ENCODE measurements around the gene MAML1.

Gene MAML1

GRCh38 chr5:179821298-179822058, 88.9 kb downstream of the MAML1 start:
- peak; percentile 58; the same call in 1 of the 2 replicates for TF ChIP-seq POU2F2 (IDR thresholded peaks at IDR 0.05; ENCODE audit: low read depth, low read length)
- peak; percentile 76 for TF ChIP-seq POLR2AphosphoS5 (IDR thresholded peaks at IDR 0.05; ENCODE audit: low read depth, low read length)
- no peak for TF ChIP-seq PAX5 (IDR thresholded peaks at IDR 0.05; ENCODE audit: insufficient read depth, low read length, severe bottlenecking)
- peak; percentile 82 for TF ChIP-seq POLR2A (IDR thresholded peaks at IDR 0.05; ENCODE audit: low read depth, low read length)
- FAIRE-seq (peak; percentile 94), DNase-seq (ENCODE audit: insufficient read length, low spot score) (peak; percentile 95)

- DNase-seq (ENCODE audit: insufficient read length, low spot score) (no peak), FAIRE-seq (no peak)
- TF ChIP-seq TAF1 (IDR thresholded peaks at IDR 0.05; ENCODE audit: low read depth, low read length) = no peak
- TF ChIP-seq PAX5 (IDR thresholded peaks at IDR 0.05; ENCODE audit: insufficient read depth, low read length, severe bottlenecking) = no peak
- TF ChIP-seq SPI1 (IDR thresholded peaks at IDR 0.05; ENCODE audit: low read depth, low read length) = no peak
- no peak for TF ChIP-seq POU2F2 (IDR thresholded peaks at IDR 0.05; ENCODE audit: low read depth, low read length)
- TF ChIP-seq POLR2A (IDR thresholded peaks at IDR 0.05; ENCODE audit: low read depth, low read length) = no peak
- TF ChIP-seq POLR2AphosphoS5 (IDR thresholded peaks at IDR 0.05; ENCODE audit: low read depth, low read length) = no peak
Measured at GRCh38 chr5:179822059-179822432, 89.4 kb downstream of the MAML1 start.

DNA sequence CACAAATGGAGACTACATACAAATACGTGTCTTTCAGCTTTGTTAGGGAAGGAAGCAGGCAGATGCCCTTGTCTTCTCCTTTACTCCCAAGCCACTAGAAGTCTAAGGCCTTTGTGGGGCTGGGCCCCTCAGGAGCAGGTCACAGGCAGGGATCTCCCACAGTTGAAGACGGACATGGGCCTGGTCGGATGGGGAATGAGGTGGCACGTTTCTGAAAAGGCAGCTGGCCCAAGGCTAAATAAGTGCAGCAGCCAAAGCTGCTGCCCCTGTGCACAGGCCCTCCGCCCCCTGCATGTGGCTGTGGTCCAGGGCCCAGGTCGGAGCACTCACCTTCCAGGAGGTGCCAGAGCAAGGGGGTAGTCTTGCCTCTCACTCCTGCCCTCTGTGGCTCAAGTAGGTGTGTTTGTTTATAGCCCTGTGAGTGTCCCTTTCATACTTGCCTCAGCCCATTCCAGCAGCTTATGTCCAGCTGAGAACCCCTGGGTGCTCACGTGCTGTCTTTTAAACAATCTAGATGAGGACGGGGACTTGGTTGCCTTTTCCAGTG, 89.9 kb downstream of the MAML1 start:
- DNase-seq (ENCODE audit: insufficient read length, low spot score) (no peak), FAIRE-seq (no peak)

DNA sequence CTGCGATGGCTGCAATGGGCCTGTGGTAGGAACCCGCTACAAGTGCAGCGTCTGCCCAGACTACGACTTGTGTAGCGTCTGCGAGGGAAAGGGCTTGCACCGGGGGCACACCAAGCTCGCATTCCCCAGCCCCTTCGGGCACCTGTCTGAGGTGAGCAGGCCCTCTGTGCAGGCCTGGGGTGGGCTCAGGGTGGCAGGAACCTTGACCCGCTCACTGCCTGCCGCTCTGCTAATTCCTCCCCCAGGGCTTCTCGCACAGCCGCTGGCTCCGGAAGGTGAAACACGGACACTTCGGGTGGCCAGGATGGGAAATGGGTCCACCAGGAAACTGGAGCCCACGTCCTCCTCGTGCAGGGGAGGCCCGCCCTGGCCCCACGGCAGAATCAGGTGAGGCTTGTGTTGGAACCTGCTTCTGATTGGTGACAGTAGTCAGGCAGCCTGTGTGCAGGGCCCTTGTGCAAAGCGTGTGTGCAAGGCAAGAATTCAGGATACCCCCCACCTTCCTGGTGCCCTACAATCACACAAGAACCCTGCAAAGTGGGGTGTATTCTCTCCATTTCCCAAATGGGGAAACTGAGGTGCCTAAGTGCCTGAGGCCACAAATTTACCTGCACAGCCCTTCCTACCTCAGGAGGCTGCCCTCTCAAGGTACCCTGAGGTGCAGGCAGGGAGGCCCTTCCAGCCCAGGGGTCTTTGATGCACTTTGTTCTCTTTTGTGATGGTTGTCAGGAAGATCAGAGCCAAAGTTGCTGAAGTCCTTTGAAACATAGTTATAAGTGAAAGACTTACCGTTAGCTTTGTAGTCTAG, 91.5 kb downstream of the MAML1 start:
- DNase-seq (ENCODE audit: insufficient read length, low spot score) (no peak), FAIRE-seq (no peak)
- TF ChIP-seq POU2F2 (IDR thresholded peaks at IDR 0.05; ENCODE audit: low read depth, low read length) (no peak), POLR2A (IDR thresholded peaks at IDR 0.05; ENCODE audit: low read depth, low read length) (no peak; the same call in 1 of the 2 replicates), POLR2AphosphoS5 (IDR thresholded peaks at IDR 0.05; ENCODE audit: low read depth, low read length) (peak; percentile 38; the same call in 1 of the 2 replicates)

More for the DNA sequence above, 89.9 kb downstream of the MAML1 start:
- TF ChIP-seq PAX5 (IDR thresholded peaks at IDR 0.05; ENCODE audit: insufficient read depth, low read length, severe bottlenecking) (no peak), POU2F2 (IDR thresholded peaks at IDR 0.05; ENCODE audit: low read depth, low read length) (no peak), POLR2AphosphoS5 (IDR thresholded peaks at IDR 0.05; ENCODE audit: low read depth, low read length) (no peak; the same call in 1 of the 2 replicates), POLR2A (IDR thresholded peaks at IDR 0.05; ENCODE audit: low read depth, low read length) (no peak), TAF1 (IDR thresholded peaks at IDR 0.05; ENCODE audit: low read depth, low read length) (no peak), SPI1 (IDR thresholded peaks at IDR 0.05; ENCODE audit: low read depth, low read length) (no peak)

- TF ChIP-seq PAX5 (IDR thresholded peaks at IDR 0.05; ENCODE audit: insufficient read depth, low read length, severe bottlenecking) (no peak), SPI1 (IDR thresholded peaks at IDR 0.05; ENCODE audit: low read depth, low read length) (no peak), POU2F2 (IDR thresholded peaks at IDR 0.05; ENCODE audit: low read depth, low read length) (no peak), POLR2A (IDR thresholded peaks at IDR 0.05; ENCODE audit: low read depth, low read length) (no peak; the same call in 1 of the 2 replicates), TAF1 (IDR thresholded peaks at IDR 0.05; ENCODE audit: low read depth, low read length) (no peak), POLR2AphosphoS5 (IDR thresholded peaks at IDR 0.05; ENCODE audit: low read depth, low read length) (no peak)
- DNase-seq (ENCODE audit: insufficient read length, low spot score) (no peak), FAIRE-seq (no peak)
Measured at GRCh38 chr5:179824745-179825112, 92.1 kb downstream of the MAML1 start.

- no peak for TF ChIP-seq PAX5 (IDR thresholded peaks at IDR 0.05; ENCODE audit: insufficient read depth, low read length, severe bottlenecking)
- no peak for TF ChIP-seq TAF1 (IDR thresholded peaks at IDR 0.05; ENCODE audit: low read depth, low read length)
- TF ChIP-seq SPI1 (IDR thresholded peaks at IDR 0.05; ENCODE audit: low read depth, low read length) = no peak
- TF ChIP-seq POLR2A (IDR thresholded peaks at IDR 0.05; ENCODE audit: low read depth, low read length) = no peak; the same call in 1 of the 2 replicates
- TF ChIP-seq POU2F2 (IDR thresholded peaks at IDR 0.05; ENCODE audit: low read depth, low read length) = no peak
- no peak for TF ChIP-seq POLR2AphosphoS5 (IDR thresholded peaks at IDR 0.05; ENCODE audit: low read depth, low read length)
- no peak for FAIRE-seq
- DNase-seq (ENCODE audit: insufficient read length, low spot score) = no peak
Measured at GRCh38 chr5:179825655-179826182, 93.1 kb downstream of the MAML1 start.
